Measurements from ENCODE around the gene RCC2.
"Not testable (repeated sequence)": the region's sequence is repeated elsewhere in the genome, so short reads cannot be mapped to it uniquely, and the experiment has no call there.

The RCC2 gene

DNA sequence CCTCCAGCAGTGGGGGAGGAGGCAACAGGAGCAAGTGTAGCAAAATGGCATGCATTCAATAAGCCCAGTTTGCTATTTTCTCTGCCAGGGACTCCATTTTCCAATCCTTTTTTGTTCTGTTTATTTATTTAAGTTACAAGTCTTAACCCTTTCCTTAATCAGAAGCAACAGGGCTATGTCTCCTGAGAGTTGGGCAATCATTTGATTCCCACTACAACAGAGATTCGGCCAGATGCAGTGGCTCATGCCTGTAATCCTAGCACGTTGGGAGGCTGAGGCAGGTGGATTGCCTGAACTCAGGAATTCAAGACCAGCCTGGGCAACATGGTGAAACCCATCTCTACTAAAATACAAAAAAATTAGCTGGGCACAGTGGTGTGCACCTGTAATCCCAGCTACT, 25.5 kb downstream of the RCC2 start:
- H3K4me3 Mint-ChIP-seq, result no peak overlapping the region
- peaks cover 88% of the 10 kb centered on the region for H3K36me3 Mint-ChIP-seq (ENCODE audit: low read depth)
- H3K9me3 Mint-ChIP-seq, result no peaks in the 10 kb centered on the region
- no peaks in the 10 kb centered on the region for H3K4me1 Mint-ChIP-seq (ENCODE audit: low read depth)
- H3K27me3 Mint-ChIP-seq, result no peaks in the 10 kb centered on the region
- no peak overlapping the region for H3K27ac Mint-ChIP-seq

DNA sequence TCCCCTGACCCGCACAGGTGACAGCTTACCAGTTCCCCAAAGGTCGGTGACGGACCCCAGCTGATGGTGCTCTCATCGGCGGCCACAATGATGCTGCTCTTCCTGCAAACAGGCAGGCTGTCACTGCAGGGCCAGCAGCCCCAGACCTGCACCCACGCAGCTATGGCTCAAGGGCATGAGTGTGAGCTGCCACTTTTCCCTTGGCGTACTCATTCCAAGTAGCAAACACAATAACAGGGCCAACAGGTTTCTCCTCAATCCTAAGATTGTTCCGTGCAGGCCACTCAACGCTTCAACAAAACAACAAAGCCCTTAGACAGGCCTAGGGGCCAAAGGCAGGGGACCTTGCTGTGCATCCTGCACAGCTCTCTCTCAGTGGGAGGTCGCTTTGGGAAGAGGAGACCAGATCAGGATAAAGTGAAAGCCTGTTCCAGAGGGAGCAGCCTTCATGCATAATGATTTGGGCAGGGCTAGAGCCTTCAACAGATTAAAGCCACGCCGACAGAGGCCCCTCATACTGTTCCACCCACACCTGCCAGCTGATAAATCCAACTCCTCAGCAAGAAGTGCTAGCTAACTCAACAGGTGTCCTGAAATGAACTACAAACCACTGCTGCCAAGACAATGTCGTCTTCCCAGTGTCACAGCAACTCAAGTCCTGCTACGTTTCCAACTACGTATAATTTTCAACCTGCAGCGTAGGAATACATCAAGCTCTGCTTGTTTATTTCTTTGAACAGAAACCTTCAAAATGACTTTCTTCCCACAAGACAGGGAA, 27.2 kb downstream of the RCC2 start:
- H3K27me3 Mint-ChIP-seq, result no peaks in the 10 kb centered on the region
- no peaks in the 10 kb centered on the region for H3K4me1 Mint-ChIP-seq (ENCODE audit: low read depth)
- H3K4me3 Mint-ChIP-seq, result no peak overlapping the region
- no peak overlapping the region for H3K27ac Mint-ChIP-seq
- no peaks in the 10 kb centered on the region for H3K9me3 Mint-ChIP-seq
- peaks cover 89% of the 10 kb centered on the region for H3K36me3 Mint-ChIP-seq (ENCODE audit: low read depth)

DNA sequence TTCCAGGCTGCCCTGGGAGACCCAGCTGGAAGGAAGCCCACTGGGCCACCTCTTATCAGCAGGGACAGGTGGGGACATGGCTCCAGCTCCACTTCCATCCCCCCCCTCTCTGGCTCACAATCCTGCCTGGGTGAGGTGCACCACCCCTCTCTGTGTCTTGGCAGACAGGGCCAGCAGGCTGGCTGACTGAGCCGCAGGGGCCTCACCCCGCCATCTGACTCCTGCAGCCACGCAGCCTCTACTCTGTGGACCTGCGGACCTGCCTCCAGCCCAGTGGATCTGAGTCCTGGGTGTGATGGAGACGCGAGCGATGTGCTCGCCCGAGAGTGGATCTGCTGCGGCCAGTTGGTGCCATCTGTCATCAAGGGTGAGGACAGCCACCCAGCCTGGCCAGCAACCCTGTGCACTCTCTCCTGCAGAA, 30.1 kb downstream of the RCC2 start:
- Mint-ChIP-seq H3K9me3 (no peaks in the 10 kb centered on the region), H3K27me3 (no peaks in the 10 kb centered on the region), H3K27ac (peak overlapping the region; percentile 8), H3K4me3 (no peak overlapping the region), H3K4me1 (ENCODE audit: low read depth) (no peaks in the 10 kb centered on the region), H3K36me3 (ENCODE audit: low read depth) (peaks cover 69% of the 10 kb centered on the region)

DNA sequence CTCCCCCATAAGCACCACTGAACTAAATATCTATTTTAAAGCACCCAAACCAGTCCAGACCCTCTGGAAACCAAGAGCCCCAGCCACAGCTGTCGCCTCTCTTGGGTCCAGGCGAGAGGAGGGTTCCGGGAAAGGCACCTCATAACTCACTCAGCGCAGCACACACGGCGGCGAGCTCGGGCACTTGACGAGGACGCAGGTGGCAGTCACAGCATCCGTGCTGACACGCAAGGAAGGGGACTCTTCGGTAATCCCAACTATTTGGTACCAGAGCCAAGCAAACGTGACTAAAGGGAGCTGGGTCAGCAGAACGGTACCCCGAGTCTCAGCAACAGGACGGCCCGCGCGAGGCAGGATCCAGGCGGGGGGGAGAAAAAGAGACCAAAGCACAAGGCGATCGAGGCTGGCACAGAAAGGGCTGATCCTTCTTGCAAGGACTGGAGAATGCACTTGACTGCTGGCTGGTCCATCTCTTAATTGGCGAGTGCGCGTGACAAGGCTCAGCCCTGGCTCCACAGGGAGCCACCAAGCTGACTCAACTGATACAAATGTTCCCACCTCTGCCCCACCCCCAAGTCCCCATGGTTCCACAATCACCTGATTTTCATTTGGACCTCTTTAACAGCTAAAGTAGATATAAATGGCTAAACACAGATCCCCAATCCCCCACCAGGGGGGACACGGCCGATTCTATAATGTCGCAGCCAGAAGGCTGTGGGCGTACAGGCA, 31.5 kb downstream of the RCC2 start:
- not testable (repeated sequence) for H3K27me3 Mint-ChIP-seq; H3K4me1 Mint-ChIP-seq (ENCODE audit: low read depth); H3K4me3 Mint-ChIP-seq; H3K27ac Mint-ChIP-seq; H3K9me3 Mint-ChIP-seq
- peaks cover 61% of the 10 kb centered on the region for H3K36me3 Mint-ChIP-seq (ENCODE audit: low read depth)

DNA sequence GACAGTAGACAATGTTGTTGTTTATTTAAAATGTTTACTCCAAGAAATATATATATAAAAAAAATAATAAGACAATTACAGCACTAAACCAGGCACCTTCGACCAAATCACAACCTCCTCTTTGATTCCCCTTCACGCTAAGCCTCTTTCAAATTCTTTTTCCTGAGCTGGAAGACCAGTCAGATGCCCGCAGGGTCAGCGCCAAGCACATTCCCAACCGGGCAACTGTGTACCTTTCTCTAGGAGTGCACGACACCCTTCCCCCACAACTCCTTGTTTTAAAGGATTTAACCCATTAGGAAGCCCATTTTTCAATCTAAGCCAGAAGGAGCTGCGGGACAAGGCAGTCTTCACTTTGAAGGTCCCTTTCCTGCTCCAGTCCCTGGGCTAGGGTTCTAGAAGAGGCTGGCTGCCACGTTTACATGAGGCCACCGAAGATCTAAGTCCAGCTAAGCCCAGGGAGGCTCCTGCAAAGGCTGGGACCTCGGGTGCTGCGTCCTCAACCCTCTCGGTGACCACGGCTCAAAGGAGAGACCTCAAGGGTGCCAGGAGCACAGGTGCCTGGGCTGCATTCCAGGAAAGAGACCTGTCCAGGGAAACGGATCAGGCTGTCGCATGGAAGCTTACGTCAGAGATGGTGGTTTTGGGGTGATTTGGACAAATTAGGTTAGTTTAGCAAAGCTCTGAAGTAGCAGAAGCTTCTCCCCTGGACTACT, 32.6 kb downstream of the RCC2 start:
- not testable (repeated sequence) for H3K4me1 Mint-ChIP-seq (ENCODE audit: low read depth); H3K27ac Mint-ChIP-seq; H3K4me3 Mint-ChIP-seq; H3K9me3 Mint-ChIP-seq; H3K27me3 Mint-ChIP-seq
- H3K36me3 Mint-ChIP-seq (ENCODE audit: low read depth), result peaks cover 51% of the 10 kb centered on the region

DNA sequence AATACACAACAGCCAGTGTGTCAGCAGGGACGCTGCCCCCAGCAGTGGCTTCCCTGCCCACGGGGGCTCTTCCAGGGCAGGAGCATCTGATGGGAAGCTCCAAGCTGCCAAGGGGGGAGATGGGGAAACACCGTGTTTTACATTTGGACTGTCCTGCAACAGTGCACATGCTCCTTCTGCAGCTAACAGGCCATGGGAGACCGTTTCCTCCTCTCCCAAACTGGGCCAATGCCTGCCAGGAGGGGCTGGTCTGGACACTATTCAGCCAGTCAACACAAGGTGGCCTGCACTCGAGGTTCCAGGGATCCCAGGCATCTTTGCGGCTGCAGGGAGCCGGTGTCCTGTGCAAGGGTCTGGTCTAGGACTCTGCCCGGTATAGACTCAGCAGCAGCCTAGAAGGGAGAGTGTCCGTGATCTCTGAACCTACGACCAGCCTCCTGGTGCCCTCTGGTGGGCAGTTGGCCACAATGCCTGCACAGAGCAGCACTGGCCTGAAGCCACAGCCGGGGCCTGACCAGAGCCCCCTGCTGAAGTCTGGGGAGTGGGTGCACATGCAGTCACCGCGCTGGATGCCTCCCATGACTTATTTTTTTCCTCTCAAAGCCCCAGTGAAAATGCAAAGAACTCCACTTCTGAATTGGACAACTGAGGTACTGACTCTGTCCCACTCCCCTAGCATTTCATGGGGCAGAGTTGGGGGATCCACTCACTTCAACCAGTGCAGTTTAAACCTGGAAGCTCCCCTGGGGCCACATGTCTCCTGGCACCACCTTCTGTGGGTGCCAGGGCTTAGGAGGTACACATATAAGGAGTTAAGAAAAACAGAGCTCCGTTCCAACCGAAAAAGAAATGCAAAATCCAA, 33.3 kb downstream of the RCC2 start:
- peaks cover 43% of the 10 kb centered on the region for H3K36me3 Mint-ChIP-seq (ENCODE audit: low read depth)
- no peak overlapping the region for H3K27ac Mint-ChIP-seq
- no peaks in the 10 kb centered on the region for H3K9me3 Mint-ChIP-seq
- H3K27me3 Mint-ChIP-seq, result no peaks in the 10 kb centered on the region
- no peaks in the 10 kb centered on the region for H3K4me1 Mint-ChIP-seq (ENCODE audit: low read depth)
- no peak overlapping the region for H3K4me3 Mint-ChIP-seq

DNA sequence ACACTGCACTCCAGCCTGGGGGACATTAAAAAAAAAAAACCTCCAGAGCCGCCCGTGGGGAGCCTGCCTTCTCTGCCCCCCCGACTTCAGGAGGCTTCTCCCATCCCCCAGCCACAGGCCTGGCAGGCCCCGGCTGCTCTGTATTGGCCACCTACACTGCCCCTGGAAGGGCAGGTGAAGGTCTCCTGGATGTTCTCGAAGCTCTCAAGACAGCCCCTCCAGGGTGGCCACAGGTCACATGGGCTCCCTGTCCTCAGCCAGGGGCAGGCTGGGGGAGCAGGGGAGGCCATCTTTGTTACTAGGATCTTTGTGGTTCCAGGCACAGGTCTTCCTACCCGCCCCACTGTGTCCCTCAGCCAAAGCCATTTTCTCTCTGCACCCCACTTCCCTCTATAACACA, 34.7 kb downstream of the RCC2 start:
- H3K27ac Mint-ChIP-seq, result no peak overlapping the region
- H3K4me3 Mint-ChIP-seq, result no peak overlapping the region
- no peaks in the 10 kb centered on the region for H3K4me1 Mint-ChIP-seq (ENCODE audit: low read depth)
- peaks cover 30% of the 10 kb centered on the region for H3K36me3 Mint-ChIP-seq (ENCODE audit: low read depth)
- H3K27me3 Mint-ChIP-seq, result no peaks in the 10 kb centered on the region
- H3K9me3 Mint-ChIP-seq, result no peaks in the 10 kb centered on the region

DNA sequence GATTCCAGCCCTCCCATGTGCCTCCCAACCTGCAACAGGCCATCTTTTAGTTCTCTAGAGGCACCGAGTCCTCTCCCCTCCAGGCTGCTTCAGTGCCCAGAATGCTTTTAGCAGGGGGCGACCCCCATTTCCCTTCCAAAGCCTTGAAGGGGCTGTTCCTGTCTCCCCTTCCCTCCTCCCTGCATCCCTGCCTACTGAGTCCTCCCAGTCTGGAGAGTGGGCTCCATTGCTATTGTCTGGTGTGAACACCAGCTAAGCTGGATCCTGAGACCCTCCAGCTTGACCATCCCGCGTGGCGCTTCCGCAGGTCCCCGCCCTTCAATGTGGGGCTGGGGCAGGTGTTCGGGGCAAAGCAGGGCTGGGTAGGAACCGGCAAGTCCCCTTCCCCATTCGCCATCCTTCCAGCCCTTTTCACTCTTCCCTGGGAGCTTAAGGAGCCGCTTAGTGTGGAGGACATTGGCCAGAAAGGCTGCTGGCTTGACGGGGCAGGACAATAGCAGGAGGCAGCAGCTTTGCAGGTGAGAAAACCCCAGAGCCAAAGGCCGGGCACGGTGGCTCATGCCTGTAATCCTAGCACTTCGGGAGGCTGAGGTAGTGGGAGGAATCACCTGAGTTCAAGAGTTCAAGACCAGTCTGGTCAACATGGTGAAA, 35.3 kb downstream of the RCC2 start:
- H3K4me1 Mint-ChIP-seq (ENCODE audit: low read depth), result no peaks in the 10 kb centered on the region
- no peak overlapping the region for H3K27ac Mint-ChIP-seq
- no peaks in the 10 kb centered on the region for H3K27me3 Mint-ChIP-seq
- no peaks in the 10 kb centered on the region for H3K9me3 Mint-ChIP-seq
- H3K4me3 Mint-ChIP-seq, result no peak overlapping the region
- H3K36me3 Mint-ChIP-seq (ENCODE audit: low read depth), result peaks cover 24% of the 10 kb centered on the region

DNA sequence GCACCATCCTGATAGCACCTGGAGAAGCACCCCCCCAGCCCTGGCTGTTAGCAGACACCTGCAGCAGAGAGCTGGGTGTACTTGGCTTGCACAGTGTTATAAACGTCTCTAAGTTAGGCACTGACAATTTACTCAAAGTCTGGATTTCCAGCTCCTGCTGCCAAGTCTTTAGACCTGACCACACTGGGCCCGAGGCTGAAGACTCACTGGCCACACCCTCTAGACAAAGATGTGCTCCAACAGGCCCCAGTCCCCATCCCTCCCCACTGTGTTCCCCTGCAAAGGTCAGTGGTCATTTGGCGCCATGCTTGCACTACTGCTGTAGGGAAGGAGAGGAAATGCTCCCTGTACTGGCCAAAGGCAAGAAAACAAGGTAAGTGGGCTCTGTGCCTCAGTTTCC, 36.4 kb downstream of the RCC2 start:
- Mint-ChIP-seq H3K36me3 (ENCODE audit: low read depth) (peaks cover 16% of the 10 kb centered on the region), H3K4me1 (ENCODE audit: low read depth) (no peaks in the 10 kb centered on the region), H3K27ac (no peak overlapping the region), H3K4me3 (no peak overlapping the region), H3K27me3 (no peaks in the 10 kb centered on the region), H3K9me3 (no peaks in the 10 kb centered on the region)

DNA sequence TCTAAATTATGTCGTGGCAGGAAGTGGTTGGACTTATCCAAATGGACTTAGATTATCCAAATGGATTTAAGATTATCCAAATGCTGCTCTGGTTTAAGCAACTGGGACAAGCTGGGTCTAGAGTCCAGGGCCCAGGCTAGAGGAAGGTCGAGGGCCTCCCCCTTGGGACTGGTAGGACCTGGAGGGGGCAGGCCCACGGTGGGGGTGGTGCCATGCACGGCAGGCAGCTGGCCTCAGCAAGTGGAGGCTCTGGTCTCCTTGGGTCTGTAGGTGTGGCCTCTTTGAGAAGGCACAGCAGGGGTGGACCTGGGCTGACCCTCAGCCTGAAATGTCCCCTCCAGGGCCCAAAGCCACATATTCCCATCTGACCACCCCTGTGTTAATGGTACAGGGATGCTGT, 37.6 kb downstream of the RCC2 start:
- H3K27ac Mint-ChIP-seq, result no peak overlapping the region
- H3K9me3 Mint-ChIP-seq, result no peaks in the 10 kb centered on the region
- peaks cover 3% of the 10 kb centered on the region for H3K36me3 Mint-ChIP-seq (ENCODE audit: low read depth)
- H3K4me3 Mint-ChIP-seq, result no peak overlapping the region
- no peaks in the 10 kb centered on the region for H3K27me3 Mint-ChIP-seq
- no peaks in the 10 kb centered on the region for H3K4me1 Mint-ChIP-seq (ENCODE audit: low read depth)

DNA sequence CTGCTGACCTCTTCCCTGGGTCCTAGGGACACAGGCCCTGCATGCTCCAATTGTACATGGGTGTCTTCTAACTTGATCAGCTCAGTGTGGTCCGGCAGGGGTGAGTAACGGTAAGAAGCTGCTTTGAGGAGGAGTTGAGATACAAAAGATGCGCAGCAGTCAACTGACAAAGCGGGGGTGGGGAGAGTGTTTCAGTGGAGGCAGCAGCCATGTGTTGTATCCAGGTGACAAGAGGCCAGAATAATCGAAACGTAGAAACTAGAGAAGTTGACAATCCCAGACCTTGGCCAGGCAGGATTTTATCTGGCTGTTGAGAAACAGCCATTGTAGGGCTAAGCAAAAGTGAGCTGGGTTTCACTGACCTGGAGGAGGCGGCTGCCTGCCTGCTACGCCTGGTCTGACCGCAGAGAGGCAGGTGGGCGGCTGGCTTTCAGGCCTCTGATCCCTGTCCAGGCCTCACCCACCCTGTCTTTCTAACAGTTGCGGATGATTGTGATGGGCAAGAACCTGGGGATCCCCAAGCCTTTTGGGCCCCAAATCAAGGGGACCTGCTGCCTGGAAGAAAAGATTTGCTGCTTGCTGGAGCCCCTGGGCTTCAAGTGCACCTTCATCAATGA, 38.6 kb downstream of the RCC2 start:
- H3K27me3 Mint-ChIP-seq, result no peaks in the 10 kb centered on the region
- H3K4me1 Mint-ChIP-seq (ENCODE audit: low read depth), result no peaks in the 10 kb centered on the region
- no peak overlapping the region for H3K4me3 Mint-ChIP-seq
- H3K36me3 Mint-ChIP-seq (ENCODE audit: low read depth), result no peaks in the 10 kb centered on the region
- H3K27ac Mint-ChIP-seq, result no peak overlapping the region
- no peaks in the 10 kb centered on the region for H3K9me3 Mint-ChIP-seq

DNA sequence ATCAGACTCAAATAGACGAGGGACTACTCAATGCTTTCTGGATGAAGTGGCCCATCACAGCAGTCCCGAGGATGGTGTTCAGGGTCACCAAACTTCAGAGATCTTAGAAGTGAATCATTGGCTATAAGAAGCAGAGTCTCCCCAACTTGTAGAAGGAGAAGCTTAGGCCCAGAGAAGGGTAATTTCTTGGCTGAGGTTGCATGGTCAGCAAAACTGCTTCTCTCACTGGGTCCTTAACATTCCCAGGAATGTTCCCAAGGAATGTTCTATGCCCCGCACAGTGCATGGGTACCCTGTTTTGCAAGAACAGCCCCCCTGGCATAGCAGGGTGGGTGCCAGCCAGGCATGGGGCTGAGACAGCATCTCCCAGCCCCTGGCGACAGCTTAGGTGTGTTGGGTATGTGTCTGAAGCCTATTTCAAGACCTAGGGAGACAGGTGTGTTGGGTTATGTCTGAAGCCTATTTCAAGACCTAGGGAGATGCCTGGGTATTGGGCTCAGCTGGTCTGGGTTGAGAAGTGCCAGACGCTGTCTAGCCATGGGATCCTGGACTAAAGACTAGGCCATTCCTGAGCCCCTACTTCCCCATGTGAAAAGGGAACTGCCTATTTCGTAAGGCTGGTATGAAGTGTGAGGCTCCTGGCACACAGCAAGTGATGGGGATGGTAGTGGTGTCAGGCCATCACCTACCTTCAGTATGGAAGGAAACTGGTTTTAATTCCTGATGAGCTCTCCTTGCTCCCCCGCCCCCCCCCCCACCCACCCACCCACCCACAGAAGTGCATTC, 41.4 kb downstream of the RCC2 start:
- no peaks in the 10 kb centered on the region for H3K4me1 Mint-ChIP-seq (ENCODE audit: low read depth)

DNA sequence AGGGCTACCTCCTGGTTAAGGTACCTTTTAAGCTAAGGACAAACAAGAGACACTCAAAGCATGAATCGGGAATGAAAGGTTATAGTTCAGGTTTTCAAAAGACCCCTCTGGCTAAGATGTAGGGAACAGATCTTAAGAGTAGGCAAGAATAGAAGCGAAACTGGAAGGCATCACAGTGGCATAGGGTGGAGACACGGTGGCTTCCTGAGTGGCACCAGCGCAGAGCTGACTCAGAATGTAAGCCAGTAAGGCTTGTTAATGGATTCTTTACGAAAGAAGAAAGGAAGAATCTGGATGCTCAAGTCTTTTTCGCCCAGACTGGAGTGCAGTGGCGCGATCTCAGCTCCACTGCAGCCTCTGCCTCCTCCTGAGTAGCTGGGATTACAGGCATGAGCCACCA, 46.2 kb downstream of the RCC2 start:
- no peaks in the 10 kb centered on the region for H3K36me3 Mint-ChIP-seq (ENCODE audit: low read depth)
- no peaks in the 10 kb centered on the region for H3K9me3 Mint-ChIP-seq
- no peaks in the 10 kb centered on the region for H3K4me1 Mint-ChIP-seq (ENCODE audit: low read depth)
- H3K4me3 Mint-ChIP-seq, result no peak overlapping the region
- no peaks in the 10 kb centered on the region for H3K27me3 Mint-ChIP-seq
- H3K27ac Mint-ChIP-seq, result no peak overlapping the region

More for the DNA sequence above, 41.4 kb downstream of the RCC2 start:
- H3K4me3 Mint-ChIP-seq, result no peak overlapping the region
- no peak overlapping the region for H3K27ac Mint-ChIP-seq
- no peaks in the 10 kb centered on the region for H3K9me3 Mint-ChIP-seq
- H3K36me3 Mint-ChIP-seq (ENCODE audit: low read depth), result no peaks in the 10 kb centered on the region
- H3K27me3 Mint-ChIP-seq, result no peaks in the 10 kb centered on the region

All from stimulated activated naive CD8-positive, alpha-beta T cell treated with anti-CD3 and anti-CD28 coated beads, Interleukin-15, Interleukin-2, amounts not matched to agents 100 ng/mL and 50 ng/mL, for 24 hours (primary cell).